ENCODE measurements around the gene PHLPP1. TPM values are rescaled to one million over a fixed set of nuclear protein-coding genes. Genes with fewer than 3 reads are reported as not detected.

Gene PHLPP1
- total and polyA plus RNA-seq, 2 of the 4 experiments (the other 2 are of a cell fraction) = 3.3 to 3.6 TPM

DNA sequence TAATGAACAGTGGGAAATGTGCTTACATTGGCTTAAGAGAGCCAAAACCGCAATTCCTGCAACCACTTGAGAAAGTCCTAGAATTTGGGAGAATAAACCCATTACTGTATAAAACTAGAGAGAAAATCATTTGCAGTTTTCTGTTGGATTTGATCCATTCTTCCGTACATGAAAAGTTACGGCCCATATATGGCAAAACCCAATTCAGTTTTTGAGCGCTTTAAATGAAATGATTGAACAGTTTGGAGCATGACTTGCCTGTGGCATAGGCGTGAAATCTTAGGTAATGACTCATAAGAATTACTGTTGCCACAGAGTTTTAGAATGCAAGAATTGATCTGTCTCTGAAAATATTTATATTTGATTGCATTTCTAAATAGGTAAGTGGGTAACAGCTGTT, 52.0 kb downstream of the PHLPP1 start:
- Histone ChIP-seq H2BK20ac (ENCODE audit: low read depth, low read length) (no peak overlapping the region), H4K20me1 (ENCODE audit: insufficient read depth, low read length) (no peaks in the 10 kb centered on the region), H3K9me1 (ENCODE audit: insufficient read depth, low read length) (no peaks in the 10 kb centered on the region), H2AFZ (replicated peaks; ENCODE audit: low read length, poor library complexity) (no peak overlapping the region), H3K23ac (ENCODE audit: low read depth, low read length) (no peak overlapping the region), H4K5ac (ENCODE audit: low read depth, low read length) (no peak overlapping the region), H2AK9ac (replicated peaks; ENCODE audit: low read depth, low read length, poor library complexity) (no peak overlapping the region), H3K4ac (ENCODE audit: low read depth, low read length) (no peak overlapping the region), H4K8ac (ENCODE audit: low read depth in 2 of 2, low read length in 2 of 2) (no peak overlapping the region), H3K9me3 (ENCODE audit: control insufficient read depth, insufficient read depth, low read length) (no peaks in the 10 kb centered on the region), H3K36me3 (ENCODE audit: control insufficient read depth, insufficient read depth, low read length) (no peaks in the 10 kb centered on the region), H2BK120ac (ENCODE audit: low read depth, low read length) (no peak overlapping the region), H3K4me2 (ENCODE audit: low read depth, low read length) (no peak overlapping the region), H3K27me3 (ENCODE audit: control insufficient read depth, insufficient read depth, low read length) (no peaks in the 10 kb centered on the region), H3K18ac (ENCODE audit: low read depth, low read length) (peak overlapping the region; percentile 13; the same call in 1 of the 2 replicates), H3K14ac (replicated peaks; ENCODE audit: low read depth, low read length) (no peak overlapping the region), H3K79me1 (ENCODE audit: low read depth in 1 of 2, low read length in 2 of 2) (peaks cover 12 to 17% of the 10 kb centered on the region in 2 experiments), H4K91ac (ENCODE audit: insufficient read depth, low read depth, low read length) (no peak overlapping the region), H3K4me3 (ENCODE audit: insufficient read depth, low read depth, low read length) (no peak overlapping the region), H3K9ac (ENCODE audit: low read depth, low read length) (no peak overlapping the region), H3K4me1 (ENCODE audit: control insufficient read depth, insufficient read depth, low read length) (no peaks in the 10 kb centered on the region; the same call in 1 of the 2 replicates), H3K56ac (ENCODE audit: extremely low read depth, insufficient read depth, low read length) (no peak overlapping the region), H2BK15ac (ENCODE audit: low read depth, low read length) (no peak overlapping the region), H3K27ac (ENCODE audit: insufficient read depth, low read length) (no peak overlapping the region), H2BK5ac (ENCODE audit: low read depth, low read length, poor library complexity, severe bottlenecking) (no peak overlapping the region), H2AK5ac (ENCODE audit: low read depth, low read length) (no peak overlapping the region)
- WGBS, 2 experiments (ENCODE audit: extremely low coverage in 2 of 2, insufficient read length in 1 of 2) = no CpG with 5 or more reads among the region's 5 CpGs
- DNase-seq = no peak
- CTCF ChIA-PET = no interaction called here
- POLR2A ChIA-PET (ENCODE audit: unreplicated experiment) = no interaction called here
- no peak for TF ChIP-seq CHD1 (IDR thresholded peaks at IDR 0.05; ENCODE audit: low read depth, low read length)
- no peak for TF ChIP-seq BHLHE40 (IDR thresholded peaks at IDR 0.05; ENCODE audit: low read depth, low read length)
- TF ChIP-seq, protein P1, sequence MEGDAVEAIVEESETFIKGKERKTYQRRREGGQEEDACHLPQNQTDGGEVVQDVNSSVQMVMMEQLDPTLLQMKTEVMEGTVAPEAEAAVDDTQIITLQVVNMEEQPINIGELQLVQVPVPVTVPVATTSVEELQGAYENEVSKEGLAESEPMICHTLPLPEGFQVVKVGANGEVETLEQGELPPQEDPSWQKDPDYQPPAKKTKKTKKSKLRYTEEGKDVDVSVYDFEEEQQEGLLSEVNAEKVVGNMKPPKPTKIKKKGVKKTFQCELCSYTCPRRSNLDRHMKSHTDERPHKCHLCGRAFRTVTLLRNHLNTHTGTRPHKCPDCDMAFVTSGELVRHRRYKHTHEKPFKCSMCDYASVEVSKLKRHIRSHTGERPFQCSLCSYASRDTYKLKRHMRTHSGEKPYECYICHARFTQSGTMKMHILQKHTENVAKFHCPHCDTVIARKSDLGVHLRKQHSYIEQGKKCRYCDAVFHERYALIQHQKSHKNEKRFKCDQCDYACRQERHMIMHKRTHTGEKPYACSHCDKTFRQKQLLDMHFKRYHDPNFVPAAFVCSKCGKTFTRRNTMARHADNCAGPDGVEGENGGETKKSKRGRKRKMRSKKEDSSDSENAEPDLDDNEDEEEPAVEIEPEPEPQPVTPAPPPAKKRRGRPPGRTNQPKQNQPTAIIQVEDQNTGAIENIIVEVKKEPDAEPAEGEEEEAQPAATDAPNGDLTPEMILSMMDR (conservative IDR thresholded peaks at IDR 0.05; ENCODE audit: low read depth, low read length) = no peak
- TF ChIP-seq RCOR1 (IDR thresholded peaks at IDR 0.05; ENCODE audit: insufficient replicate concordance, low read length) = no peak
- no peak for TF ChIP-seq RAD21 (IDR thresholded peaks at IDR 0.05; ENCODE audit: low read length)
- no peak for TF ChIP-seq RFX5 (IDR thresholded peaks at IDR 0.05; ENCODE audit: low read depth, low read length)
- TF ChIP-seq MAFK (IDR thresholded peaks at IDR 0.05; ENCODE audit: low read depth, low read length) = no peak
- TF ChIP-seq SMC3 (IDR thresholded peaks at IDR 0.05; ENCODE audit: low read depth, low read length) = no peak
- TF ChIP-seq, protein P2, sequence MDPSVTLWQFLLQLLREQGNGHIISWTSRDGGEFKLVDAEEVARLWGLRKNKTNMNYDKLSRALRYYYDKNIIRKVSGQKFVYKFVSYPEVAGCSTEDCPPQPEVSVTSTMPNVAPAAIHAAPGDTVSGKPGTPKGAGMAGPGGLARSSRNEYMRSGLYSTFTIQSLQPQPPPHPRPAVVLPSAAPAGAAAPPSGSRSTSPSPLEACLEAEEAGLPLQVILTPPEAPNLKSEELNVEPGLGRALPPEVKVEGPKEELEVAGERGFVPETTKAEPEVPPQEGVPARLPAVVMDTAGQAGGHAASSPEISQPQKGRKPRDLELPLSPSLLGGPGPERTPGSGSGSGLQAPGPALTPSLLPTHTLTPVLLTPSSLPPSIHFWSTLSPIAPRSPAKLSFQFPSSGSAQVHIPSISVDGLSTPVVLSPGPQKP (IDR thresholded peaks at IDR 0.05; ENCODE audit: borderline replicate concordance, low read depth, low read length) = no peak
- TF ChIP-seq NFE2L2 (IDR thresholded peaks at IDR 0.05; ENCODE audit: low read depth, low read length) = no peak
- TF ChIP-seq CEBPB (IDR thresholded peaks at IDR 0.05; ENCODE audit: low read depth, low read length) = no peak
- no peak for TF ChIP-seq POLR2A (IDR thresholded peaks at IDR 0.05; ENCODE audit: low read depth, low read length)
- no peak for TF ChIP-seq FOS (IDR thresholded peaks at IDR 0.05; ENCODE audit: low read depth, low read length)
- TF ChIP-seq, protein P3, sequence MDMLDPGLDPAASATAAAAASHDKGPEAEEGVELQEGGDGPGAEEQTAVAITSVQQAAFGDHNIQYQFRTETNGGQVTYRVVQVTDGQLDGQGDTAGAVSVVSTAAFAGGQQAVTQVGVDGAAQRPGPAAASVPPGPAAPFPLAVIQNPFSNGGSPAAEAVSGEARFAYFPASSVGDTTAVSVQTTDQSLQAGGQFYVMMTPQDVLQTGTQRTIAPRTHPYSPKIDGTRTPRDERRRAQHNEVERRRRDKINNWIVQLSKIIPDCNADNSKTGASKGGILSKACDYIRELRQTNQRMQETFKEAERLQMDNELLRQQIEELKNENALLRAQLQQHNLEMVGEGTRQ (IDR thresholded peaks at IDR 0.05; ENCODE audit: low read depth, low read length) = no peak
- no peak for TF ChIP-seq MXI1 (IDR thresholded peaks at IDR 0.05; ENCODE audit: borderline replicate concordance, low read depth, low read length)
- in situ Hi-C loops (cut with MboI; ENCODE audit: low sequenced_read_pairs) = no loop called here
- intact Hi-C loops (cut with micrococcal nuclease) = no loop called here
- dilution Hi-C loops (cut with HindIII; ENCODE audit: low sequenced_read_pairs, unreplicated experiment) = no loop called here
- ATAC-seq (ENCODE audit: low read depth) = peak; percentile 29; the same call in 1 of the 2 replicates
- no TSS peak for BruUV-seq (replicated peaks)

Measured in IMR-90 (cell line).